Measurements from ENCODE around the gene CMTM2.
"Not testable (repeated sequence)": the region's sequence is repeated elsewhere in the genome, so short reads cannot be mapped to it uniquely, and the experiment has no call there.

CMTM2 gene

DNA sequence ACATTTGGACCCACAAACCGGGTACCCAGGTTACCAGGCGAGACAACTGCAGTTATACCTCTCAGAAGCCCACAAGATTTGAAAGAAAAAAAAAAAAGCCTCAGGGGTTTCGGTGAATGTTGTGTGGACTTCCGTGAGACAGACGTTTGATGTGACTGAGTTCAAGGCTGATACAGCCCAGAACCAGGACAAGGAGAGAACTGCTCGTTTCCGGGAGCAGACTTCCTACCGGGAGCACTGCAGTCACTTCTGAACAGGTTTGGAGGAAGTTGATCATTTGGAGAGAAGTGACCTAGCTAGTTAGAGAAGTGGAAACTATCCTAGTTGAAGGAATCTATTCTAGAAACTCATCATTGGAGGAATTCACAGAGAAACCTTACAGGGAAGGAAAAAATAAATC lies 26.0 kb upstream of the CMTM2 start:
- DNase-seq (ENCODE audit: low read depth): no peak

DNA sequence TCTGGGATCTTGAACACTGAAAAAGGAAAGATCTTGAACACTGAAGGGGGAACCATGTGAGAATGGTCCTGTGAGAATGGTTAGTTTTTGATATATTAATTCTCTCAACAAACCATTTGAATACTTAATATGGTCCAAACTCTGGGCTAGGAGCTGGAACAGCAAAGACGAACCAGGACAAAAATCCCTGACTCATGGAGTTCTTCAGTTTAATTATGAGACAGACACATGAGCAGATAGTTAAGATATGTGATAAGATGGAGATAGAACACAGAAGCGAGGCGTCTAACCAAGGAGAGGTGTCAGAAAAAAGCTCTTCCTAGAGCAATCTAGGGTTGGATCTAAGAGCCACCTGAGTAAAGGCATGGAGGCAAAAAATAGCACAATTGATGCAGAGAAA lies 25.2 kb upstream of the CMTM2 start:
- DNase-seq (ENCODE audit: low read depth): no peak

DNA sequence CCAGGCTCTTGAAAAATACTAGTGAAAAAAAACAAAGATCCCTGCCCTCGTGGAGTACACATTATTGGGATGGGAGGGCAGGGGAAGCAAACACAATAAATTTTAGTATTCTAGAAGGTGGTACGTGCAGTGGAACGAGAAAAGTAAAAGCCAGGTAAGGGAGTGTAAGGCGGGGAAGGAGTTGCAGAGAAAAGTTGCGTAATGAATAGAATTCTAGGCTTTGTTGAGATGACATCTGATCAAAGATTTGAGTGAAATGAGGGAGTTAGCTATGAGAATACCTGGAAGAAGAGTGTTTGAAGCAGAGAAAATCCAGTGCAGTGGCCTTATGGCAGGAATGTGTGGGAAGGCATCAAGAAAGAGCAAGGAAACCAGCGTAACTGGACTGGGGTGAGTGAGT lies 24.8 kb upstream of the CMTM2 start:
- DNase-seq (ENCODE audit: low read depth): no peak

DNA sequence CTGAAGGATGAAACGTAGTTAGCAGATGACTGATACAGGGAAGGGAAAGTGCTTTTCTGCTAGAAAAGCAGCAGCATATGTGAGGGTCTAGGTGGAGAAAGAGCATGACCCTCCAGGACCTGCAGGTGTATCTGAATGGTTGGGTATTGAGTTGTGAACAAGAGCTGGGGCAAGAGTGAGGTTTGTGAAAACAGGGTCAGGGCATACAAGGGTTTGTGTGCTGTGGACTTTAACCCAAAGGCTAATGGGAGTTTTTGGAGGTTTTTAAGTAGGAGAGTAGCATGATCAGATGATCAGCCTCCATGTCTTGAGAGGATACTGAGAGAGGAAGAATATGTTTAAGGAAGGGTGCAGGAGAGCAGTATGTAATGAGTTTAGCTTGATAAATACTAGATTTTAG lies 19.2 kb upstream of the CMTM2 start:
- no peak for DNase-seq (ENCODE audit: low read depth)

DNA sequence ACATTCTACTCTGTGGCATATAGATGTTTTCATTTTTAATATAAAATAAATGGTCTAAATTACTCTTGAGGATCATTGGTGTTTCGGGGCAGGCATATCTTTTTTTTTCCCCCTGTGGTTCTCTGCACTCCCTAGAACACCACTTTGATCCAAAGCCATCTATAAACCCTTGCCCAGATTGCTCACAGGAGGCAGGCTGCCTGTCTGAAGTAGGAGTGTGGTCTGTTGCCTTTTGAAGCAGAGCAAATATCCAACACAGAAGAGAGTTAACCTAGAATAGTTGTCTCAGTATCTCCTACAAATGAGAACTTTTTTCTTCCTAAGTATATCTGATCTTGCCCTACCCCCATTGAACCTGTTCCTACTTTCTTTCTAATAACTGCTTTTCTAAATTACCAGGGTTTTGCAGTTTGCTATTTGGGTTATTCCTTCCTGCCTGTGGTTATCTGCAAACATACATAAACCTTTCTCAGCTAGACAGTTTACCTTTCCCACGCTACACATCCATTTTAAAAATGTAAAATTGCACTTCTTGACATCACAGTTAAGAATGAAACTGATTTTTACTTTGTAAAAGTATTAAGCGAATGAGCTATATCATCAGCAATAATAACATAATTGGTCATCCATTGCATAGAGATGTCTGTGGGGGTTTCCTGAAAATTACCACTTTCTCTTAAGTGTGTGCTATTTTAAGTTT lies 17.7 kb upstream of the CMTM2 start:
- no peak for DNase-seq (ENCODE audit: low read depth)

DNA sequence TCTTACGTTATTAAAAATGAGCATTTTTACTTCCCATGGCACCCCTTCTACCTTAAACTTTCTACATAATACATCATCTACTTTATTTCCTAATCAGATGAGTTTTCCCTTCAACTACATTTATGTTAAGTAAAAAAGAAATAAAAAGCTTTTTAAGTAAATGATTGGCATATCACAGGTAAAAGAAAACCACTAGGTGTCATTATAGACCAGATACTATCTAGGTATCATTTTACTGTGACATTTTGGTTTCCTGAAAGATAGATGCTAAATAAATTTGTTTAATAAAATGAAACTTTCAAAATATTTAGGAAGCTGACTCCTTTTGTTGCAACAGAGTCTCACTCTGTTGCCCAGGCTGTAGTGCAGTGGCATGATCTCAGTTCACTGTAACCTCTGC lies 16.9 kb upstream of the CMTM2 start:
- no peak for DNase-seq (ENCODE audit: low read depth)

DNA sequence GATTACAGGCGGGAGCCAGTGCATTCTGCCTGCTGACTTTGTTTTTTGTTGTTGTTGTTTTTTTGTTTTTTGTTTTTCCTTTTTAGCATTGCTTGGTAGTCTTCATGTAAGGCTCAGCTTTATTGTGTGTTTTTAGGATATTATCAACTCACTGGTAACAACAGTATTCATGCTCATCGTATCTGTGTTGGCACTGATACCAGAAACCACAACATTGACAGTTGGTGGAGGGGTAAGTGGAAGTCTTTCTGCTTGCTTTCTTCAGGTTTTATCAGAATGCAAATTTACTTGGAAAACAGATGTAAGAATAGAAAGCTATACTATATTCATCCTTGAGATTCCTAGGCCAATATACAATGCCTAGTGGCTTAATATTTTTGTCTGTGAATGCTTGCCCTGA lies 16.3 kb upstream of the CMTM2 start:
- no peak for DNase-seq (ENCODE audit: low read depth)

DNA sequence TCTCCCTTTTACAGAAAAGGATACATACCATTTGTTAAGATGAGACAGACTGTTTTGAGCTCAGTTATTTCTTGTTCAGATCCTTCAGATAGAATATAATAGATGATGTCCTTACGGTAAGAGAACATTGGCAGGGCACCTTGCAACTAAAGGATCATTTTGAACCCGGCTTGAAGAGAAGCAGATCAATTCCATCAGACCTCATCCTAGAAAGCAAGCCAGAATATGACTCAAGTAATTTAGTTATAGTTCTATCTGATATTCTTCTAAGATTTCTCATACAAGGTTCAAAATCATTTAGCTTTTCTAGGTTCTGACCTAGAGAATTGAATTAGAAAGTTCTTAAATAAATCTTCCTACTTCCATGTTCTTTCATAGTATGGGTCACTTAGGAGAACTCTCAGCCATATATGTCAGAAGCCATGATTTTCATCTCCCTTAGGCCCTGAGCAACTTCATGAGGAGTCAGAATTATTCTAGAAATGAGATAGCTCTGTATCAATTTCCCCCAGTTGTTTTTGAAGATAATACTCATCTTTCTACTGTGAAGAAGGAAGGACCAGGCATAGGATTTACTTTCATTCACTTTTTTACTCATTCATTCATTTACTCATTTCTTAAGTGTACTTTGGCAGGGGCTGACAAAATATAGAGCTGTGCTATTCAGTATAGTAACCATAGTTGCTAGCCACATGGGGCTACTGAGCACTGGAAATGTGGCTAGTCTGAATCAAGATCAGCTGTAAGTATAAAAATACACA lies 15.5 kb upstream of the CMTM2 start:
- DNase-seq (ENCODE audit: low read depth): no peak

DNA sequence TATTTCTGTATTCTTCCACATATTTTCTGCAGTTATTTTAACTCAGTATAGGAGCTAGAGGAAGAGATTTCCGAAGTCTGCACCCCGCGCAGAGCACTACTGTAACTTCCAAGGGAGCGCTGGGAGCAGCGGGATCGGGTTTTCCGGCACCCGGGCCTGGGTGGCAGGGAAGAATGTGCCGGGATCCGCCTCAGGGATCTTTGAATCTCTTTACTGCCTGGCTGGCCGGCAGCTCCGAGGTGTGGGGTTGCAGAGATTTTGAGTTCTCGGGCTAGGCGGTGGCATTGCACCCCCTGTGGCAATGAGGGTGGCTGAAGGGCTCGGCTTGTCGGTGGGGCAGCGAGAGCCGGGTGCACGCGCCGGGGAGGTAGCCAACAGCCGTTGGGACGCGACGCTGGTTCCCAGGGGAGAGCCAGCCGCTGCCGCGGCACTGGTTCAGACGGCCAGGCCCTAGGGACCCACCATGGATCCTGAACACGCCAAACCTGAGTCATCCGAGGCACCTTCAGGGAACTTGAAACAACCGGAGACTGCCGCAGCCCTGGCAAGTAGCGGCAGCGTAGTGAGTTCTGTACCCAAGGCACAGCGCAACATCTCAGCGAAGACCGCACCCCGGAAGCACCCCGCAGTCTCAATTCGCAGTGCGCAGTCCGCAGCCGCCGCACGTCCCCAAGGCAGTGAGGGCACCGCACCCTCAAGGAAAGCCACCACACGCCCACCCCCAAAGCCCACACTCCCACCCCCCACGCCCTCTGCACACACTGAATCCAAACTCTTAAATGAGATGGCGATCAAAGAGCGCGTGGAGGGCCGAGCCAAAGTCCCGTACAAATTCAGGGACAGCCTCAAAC lies 13.0 kb upstream of the CMTM2 start, which contains the start of gene CMTM1:
Gene CMTM1 (plus strand): TSS at position 389 of the 851 bp plus-strand sequence. CDS start 75 bp downstream, at position 464.
- no peak for DNase-seq (ENCODE audit: low read depth)

DNA sequence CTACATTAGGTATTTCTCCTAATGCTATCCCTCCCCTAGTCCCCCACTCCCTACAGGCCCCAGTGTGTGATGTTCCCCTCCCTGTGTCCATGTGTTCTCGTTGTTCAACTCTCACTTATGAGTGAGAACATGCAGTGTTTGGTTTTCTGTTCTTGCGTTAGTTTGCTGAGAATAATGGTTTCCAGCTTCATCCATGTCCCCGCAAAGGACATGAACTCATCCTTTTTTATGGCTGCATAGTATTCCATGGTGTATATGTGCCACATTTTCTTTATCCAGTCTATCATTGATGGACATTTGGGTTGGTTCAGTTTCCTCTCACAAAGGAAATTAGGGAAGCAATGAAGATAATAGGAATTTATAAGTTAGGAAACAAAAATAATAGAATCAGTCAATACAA lies 12.0 kb upstream of the CMTM2 start:
- not testable (repeated sequence) for DNase-seq (ENCODE audit: low read depth)

DNA sequence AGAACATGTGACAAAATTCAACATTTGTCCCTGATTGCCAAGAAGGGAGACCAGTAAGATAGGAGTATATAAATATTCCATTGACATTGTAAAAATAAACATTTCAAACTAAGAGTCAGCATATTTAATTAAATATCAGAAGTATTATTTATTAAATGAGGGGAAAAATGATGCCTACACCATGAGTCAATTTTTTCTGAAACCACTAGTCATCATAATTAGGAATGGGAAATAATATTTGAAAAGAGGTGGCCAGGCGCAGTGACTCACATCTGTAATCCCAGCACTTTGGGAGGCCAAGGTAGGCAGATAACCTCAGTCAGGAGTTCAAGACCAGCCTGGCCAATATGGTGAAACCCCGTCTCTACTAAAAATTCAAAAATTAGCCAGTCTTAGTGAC lies 10.9 kb upstream of the CMTM2 start:
- DNase-seq (ENCODE audit: low read depth): no peak

DNA sequence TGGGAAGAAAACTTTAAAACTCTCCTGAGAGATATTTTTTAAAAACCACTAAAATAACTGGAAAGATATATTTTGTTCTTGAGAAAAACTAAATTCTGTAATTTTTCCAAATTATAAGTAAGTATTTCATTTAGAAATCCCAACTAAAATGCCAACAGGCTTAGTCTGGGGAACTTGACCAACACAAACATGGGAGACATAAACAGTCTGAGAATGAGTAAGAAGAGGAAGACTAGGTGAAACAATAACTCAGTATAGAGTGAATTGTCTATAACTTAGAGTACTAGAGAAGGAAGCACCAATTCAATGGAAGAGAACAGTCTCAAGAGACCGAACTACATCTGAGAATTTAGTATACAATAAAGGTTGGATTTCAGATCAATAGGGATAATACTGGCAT lies 10.1 kb upstream of the CMTM2 start:
- DNase-seq (ENCODE audit: low read depth): no peak

DNA sequence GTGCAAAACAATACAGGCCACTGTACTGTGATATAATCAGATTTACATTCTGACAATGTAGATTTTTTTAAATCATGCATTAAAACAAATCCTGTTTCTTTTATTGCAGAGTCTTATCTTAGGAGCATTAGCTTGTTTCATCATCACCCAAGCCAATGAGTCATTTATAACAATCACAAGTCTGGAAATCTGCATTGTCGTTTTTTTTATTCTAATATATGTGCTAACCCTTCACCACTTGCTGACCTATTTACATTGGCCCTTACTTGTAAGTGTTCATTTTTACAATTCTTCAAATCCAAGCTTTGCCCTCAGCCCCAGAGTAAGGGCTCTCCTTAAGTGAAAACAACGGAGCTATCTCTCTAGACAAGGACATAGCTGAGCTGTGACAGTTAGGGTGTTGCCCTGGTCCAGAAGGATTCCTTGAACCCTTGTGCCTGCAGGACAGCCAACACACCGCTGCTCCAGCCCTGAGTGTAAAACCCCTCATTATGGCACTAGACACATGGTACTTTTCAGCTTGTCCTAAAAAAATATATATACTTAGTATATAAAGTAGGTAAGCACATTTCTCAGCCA lies 9.3 kb upstream of the CMTM2 start:
- DNase-seq (ENCODE audit: low read depth): no peak

DNA sequence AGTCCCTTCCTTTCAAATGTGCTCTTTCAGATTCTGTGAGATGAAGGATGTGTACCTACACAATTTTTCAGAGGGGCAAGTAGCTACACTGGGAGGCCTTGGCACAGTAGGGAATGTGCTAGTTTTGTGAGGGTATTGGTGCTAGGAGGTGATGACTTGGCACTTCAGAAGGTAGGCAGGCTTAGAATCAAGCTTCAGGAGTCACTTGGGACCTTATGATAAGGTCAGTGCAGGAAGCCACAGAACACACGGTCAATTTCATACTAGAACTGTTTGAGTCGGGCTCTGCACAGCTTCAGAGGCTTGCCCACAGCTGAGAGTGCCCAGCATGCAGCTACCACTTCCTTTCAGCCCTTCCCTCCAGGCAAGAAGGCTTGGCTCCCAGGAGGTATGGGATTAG lies 6.9 kb upstream of the CMTM2 start:
- DNase-seq (ENCODE audit: low read depth): no peak

DNA sequence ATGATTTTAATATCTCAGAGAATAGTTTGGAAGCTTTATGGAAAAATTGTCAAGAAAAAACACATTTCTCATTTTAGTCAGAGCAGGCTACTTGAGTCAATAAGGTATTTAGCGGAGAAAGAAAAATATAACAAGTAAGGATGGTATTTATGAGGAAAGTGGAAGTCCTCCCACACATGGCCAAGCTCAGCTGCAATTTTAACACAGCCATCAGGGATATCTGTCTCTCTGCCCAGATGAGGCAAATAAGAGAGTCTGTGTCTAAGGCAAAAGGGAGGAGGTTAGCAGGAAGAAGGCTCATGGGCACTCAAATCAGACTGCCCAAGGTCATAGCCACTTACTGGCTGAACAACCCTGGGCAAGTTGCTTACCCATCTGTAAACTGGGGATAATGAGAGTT lies 5.2 kb upstream of the CMTM2 start:
- DNase-seq (ENCODE audit: low read depth): no peak

DNA sequence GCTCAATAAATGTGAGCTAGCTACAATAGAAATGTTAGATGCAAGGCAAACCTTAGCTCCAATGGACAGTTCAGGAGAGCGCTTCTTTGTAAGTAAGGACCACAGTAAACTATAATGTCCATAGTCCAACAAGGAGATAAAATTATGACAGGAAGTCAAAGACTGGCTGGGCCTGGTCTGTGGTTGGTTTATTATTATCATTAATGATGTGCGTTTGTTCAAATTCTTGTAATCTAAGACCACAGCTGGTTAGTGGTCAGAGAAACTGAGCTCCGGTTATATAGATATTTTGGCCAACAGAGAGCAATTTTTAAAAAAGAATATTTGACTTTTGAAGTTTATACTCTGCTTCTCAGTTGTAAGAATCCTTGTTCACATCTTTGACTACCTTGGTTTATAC lies 4.7 kb upstream of the CMTM2 start:
- no peak for DNase-seq (ENCODE audit: low read depth)

DNA sequence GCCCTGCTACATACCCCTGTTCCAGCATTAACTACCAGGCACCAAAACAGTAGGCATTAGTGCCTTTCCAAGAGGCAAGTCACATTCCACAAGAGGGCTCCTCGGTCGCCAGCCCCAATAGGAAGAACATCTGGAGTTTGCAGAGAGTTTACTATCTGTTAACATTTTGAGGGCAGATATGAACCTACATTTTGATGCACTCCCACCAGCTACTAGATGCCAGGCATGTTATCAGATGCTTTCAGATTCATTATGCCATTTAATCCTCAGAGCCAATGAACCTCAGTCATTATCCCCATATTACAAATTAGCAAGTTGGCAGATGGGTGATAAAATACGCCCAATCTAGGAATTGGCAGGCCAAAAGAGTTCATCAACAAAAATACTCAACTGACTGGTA lies 4.2 kb upstream of the CMTM2 start:
- no peak for DNase-seq (ENCODE audit: low read depth)

DNA sequence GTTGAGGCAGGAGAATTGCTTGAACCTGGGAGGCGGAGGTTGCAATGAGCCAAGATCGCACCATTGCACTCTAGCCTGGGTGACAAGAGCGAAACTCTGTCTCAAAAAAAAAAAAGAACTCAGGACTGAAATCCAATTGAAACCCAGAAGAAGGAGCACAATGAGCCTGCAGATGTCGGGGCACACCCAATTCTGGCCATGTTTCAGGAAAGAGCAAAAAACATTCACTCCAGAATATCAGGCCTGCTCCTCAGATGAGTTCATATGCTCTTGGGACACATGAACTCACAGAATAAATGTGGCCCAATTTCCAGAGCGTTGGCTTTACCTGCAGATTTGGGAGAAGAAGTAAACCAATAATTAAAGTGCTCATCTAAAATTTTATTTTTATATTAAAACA lies 3.0 kb upstream of the CMTM2 start:
- no peak for DNase-seq (ENCODE audit: low read depth)

DNA sequence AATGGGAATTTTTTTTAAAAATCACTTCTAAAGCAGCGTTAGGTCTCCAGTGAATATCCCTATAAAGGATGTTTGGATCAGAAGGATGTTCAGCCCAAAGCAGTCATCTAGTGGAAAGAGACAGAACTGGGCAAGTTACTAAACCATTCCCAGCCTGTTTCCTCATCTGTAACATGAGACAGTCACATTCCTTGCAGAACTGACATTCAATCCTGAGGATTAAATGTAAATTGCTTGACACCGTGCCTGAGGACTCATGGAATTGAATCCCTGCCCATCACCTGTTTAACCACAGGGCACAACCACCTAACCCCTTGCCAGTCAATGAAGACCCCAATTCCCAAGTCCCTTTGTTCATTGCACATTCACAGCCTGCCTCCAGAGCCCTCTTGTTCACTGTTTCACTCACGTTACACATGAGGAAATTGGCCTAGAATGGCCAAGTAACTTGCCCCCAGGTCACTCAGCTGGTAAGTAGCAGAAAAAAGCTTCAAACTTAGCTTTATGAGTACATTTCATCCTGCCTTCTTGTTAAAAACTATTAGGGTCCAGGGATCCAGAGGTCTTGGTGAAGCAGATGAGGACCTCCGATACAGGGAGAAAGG lies 1.4 kb downstream of the CMTM2 start:
- no peak for DNase-seq (ENCODE audit: low read depth)

DNA sequence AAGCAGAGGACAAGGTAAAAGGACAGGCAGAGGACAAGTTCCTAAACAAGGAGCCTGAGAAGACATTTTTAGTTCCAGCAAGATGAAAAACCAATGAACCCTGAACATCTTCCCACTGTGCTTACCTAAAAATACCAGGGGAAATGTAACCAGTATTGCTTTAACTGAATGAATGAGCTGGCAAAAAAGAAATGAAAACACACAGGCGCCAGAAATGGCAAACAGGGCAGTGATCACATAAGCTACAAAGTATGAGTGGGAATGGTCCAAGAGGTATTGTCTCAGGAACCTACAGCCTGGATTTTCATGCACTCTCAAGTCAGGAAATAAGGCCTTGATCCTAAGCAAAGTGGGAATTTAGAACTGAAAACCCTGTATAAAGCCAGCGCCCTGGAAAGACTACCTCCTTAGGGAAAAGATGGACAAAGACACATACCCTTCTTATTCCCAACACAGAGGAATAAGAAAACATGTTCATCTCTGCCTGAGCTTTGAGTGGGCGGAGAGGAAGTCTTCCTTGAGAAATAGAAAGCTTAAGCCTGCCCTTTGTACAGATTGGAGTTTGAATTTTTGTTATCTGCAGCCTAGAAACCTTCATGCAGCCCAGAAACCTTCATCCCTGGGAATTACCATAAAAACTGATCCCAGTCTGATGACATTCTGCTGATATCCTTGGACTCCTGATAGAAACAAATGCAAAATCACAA lies 2.1 kb downstream of the CMTM2 start:
- no peak for DNase-seq (ENCODE audit: low read depth)

DNA sequence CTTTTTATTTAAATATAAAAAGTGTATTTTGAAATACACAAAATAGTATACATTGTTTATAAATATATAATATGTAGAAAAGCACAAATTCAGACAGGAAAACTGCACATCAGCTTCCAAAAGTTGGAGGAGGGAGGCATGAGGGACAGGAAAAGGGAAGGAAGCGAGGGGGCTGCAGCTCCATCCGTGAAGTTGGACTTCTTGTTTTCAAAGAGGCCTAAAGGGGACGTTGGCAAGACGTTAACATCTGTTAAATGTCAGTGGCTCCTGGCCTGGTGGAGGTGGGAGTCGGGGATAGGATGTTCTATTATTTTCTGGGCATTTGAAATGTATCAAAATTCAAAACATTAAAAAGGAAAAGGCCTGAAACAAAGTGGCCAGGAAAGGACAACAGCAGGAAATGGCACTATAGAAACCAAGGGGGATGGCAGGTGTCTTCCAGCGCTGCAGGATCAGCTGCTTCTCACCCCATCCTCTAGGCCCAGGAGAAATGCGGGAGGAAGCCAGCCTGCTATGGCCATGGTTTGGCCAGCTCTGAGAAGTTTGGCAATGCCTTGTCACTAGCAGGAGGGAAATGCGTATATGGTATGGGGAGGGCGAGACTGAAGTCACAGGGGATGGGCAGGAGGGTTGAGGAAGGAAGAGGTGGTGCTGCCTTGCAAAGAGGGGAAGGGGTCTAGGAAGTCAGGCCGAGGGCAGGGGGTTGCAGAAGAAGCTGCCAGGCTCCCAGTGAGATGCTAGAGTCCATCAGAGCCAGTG lies 6.4 kb downstream of the CMTM2 start:
- DNase-seq (ENCODE audit: low read depth): no peak
